HG02610 (cell line): Measurements from ENCODE around the gene CAMK1D.

Experiments used
- ATAC-seq: cut with Tn5 transposase; IDR thresholded peaks from one replicate; pipeline ENCODE4 v1.9.1; 2021; ENCODE audit warnings: mild to moderate bottlenecking, moderate library complexity; ENCODE audit not compliant: unreplicated experiment

The CAMK1D gene

GRCh38 chr10:12868229-12868628, 518.9 kb downstream of the CAMK1D start:
- no peak for ATAC-seq

- ATAC-seq: no peak
Observed at GRCh38 chr10:12869427-12869826, 520.1 kb downstream of the CAMK1D start.

GRCh38 chr10:12872577-12872976, 523.2 kb downstream of the CAMK1D start:
- ATAC-seq: no peak

GRCh38 chr10:12873172-12873571, 523.8 kb downstream of the CAMK1D start:
- no peak for ATAC-seq

- no peak for ATAC-seq
Observed at GRCh38 chr10:12874501-12874900, 525.2 kb downstream of the CAMK1D start.

- ATAC-seq: no peak
Observed at GRCh38 chr10:12875100-12875499, 525.8 kb downstream of the CAMK1D start.

- no peak for ATAC-seq
Observed at GRCh38 chr10:12876266-12876665, 526.9 kb downstream of the CAMK1D start.

- no peak for ATAC-seq
Observed at GRCh38 chr10:12877150-12877549, 527.8 kb downstream of the CAMK1D start.

- no peak for ATAC-seq
Observed at GRCh38 chr10:12880423-12880822, 531.1 kb downstream of the CAMK1D start.

GRCh38 chr10:12884851-12885250, 535.5 kb downstream of the CAMK1D start:
- ATAC-seq: no peak
